ENCODE data around the gene BTG4.
A peak's percentile ranks its signal among the peaks of the same experiment; 100 is the strongest.

Gene BTG4

GRCh38 chr11:111452817-111453552 lies 59.2 kb downstream of the BTG4 start:
- DNase-seq: no peak

GRCh38 chr11:111452146-111452545 lies 60.0 kb downstream of the BTG4 start:
- no peak for DNase-seq

- no peak for DNase-seq
Measured at GRCh38 chr11:111450480-111451320, 61.5 kb downstream of the BTG4 start.

GRCh38 chr11:111449696-111450479 lies 62.3 kb downstream of the BTG4 start:
- no peak for DNase-seq

- no peak for DNase-seq
Measured at GRCh38 chr11:111448831-111449557, 63.2 kb downstream of the BTG4 start.

- DNase-seq: no peak
Measured at GRCh38 chr11:111448414-111448813, 63.8 kb downstream of the BTG4 start.

GRCh38 chr11:111447931-111448330 lies 64.3 kb downstream of the BTG4 start:
- DNase-seq: no peak

- DNase-seq: no peak
Measured at GRCh38 chr11:111447112-111447471, 65.1 kb downstream of the BTG4 start.

- peak; percentile 84 for DNase-seq
Measured at GRCh38 chr11:111446404-111447111, 65.6 kb downstream of the BTG4 start.

GRCh38 chr11:111445586-111445985 lies 66.6 kb downstream of the BTG4 start:
- DNase-seq: no peak
